Astrocyte (in vitro differentiated cells and primary cell): ENCODE data around the gene MAN1C1. TPM values are rescaled to one million over a fixed set of nuclear protein-coding genes. Genes with fewer than 3 reads are reported as not detected.

Experiments
- DNase-seq: peaks from one replicate; pipeline ENCODE4 v3.0.0-alpha.2; 2010; ENCODE audit warnings: low read depth
- FAIRE-seq: peaks from 2 replicates; lab custom pipeline; 2011; peaks lifted over from hg19 to GRCh38; lab: Jason Lieb, UNC
- H2AFZ ChIP-seq: 2 replicates; pipeline ENCODE4 v1.6.0; 2012; ENCODE audit warnings: low read depth, low read length, inconsistent platforms
- H3K27ac ChIP-seq: 2 replicates; pipeline ENCODE4 v1.5.1; 2011; ENCODE audit warnings: low read depth, low read length, inconsistent platforms
- H3K27me3 ChIP-seq: 2 replicates; pipeline ENCODE4 v1.6.0; 2011; ENCODE audit warnings: low read length, inconsistent platforms; ENCODE audit not compliant: insufficient read depth
- H3K36me3 ChIP-seq: 2 replicates; pipeline ENCODE4 v1.5.1; 2011; ENCODE audit warnings: low read length, inconsistent platforms; ENCODE audit not compliant: insufficient read depth
- H3K4me1 ChIP-seq: 2 replicates; pipeline ENCODE4 v1.5.1; 2011; ENCODE audit warnings: low read length, inconsistent platforms; ENCODE audit not compliant: insufficient read depth
- H3K4me2 ChIP-seq: 2 replicates; pipeline ENCODE4 v1.6.0; 2012; ENCODE audit warnings: low read length, inconsistent platforms
- H3K4me3 ChIP-seq: 2 replicates; pipeline ENCODE4 v1.5.1; 2011; ENCODE audit warnings: low read depth, mild to moderate bottlenecking, low read length, inconsistent platforms; ENCODE audit not compliant: insufficient read depth
- H3K79me2 ChIP-seq: 2 replicates; pipeline ENCODE4 v1.6.0; 2012; ENCODE audit warnings: mild to moderate bottlenecking, low read length, inconsistent platforms; ENCODE audit not compliant: insufficient read depth
- H3K9ac ChIP-seq: 2 replicates; pipeline ENCODE4 v1.6.0; 2012; ENCODE audit warnings: mild to moderate bottlenecking, low read length, inconsistent platforms
- H3K9me3 ChIP-seq: 2 replicates; pipeline ENCODE4 v1.5.1; 2012; ENCODE audit warnings: low read depth, mild to moderate bottlenecking, low read length, inconsistent platforms; ENCODE audit not compliant: insufficient read depth
- H4K20me1 ChIP-seq: 2 replicates; pipeline ENCODE4 v1.6.0; 2012; ENCODE audit warnings: low read length, inconsistent platforms; ENCODE audit not compliant: insufficient read depth
- H3K27ac Mint-ChIP-seq: one replicate; pipeline ENCODE4 v1.8.0; 2021; ENCODE audit warnings: mild to moderate bottlenecking, mixed read lengths; ENCODE audit not compliant: unreplicated experiment
- H3K27me3 Mint-ChIP-seq: one replicate; pipeline ENCODE4 v1.8.0; 2021; ENCODE audit warnings: low read depth, mixed read lengths; ENCODE audit not compliant: unreplicated experiment
- H3K36me3 Mint-ChIP-seq: one replicate; pipeline ENCODE4 v1.8.0; 2021; ENCODE audit warnings: low read depth, mixed read lengths; ENCODE audit not compliant: unreplicated experiment
- H3K4me1 Mint-ChIP-seq: one replicate; pipeline ENCODE4 v1.8.0; 2021; ENCODE audit warnings: low read depth, mixed read lengths; ENCODE audit not compliant: unreplicated experiment
- H3K4me3 Mint-ChIP-seq: one replicate; pipeline ENCODE4 v1.8.0; 2021; ENCODE audit warnings: mild to moderate bottlenecking, moderate library complexity, mixed read lengths; ENCODE audit not compliant: unreplicated experiment
- H3K9me3 Mint-ChIP-seq: one replicate; pipeline ENCODE4 v1.8.0; 2021; ENCODE audit warnings: mild to moderate bottlenecking, mixed read lengths; ENCODE audit not compliant: unreplicated experiment
- EZH2 ChIP-seq: IDR thresholded peaks from 2 replicates; pipeline ENCODE4 v1.6.1; 2012; ENCODE audit warnings: mild to moderate bottlenecking, low read length, inconsistent platforms; ENCODE audit not compliant: insufficient read depth
- total RNA-seq: library from RNA; stranded (reverse); gene quantifications from 2 replicates; pipeline ENCODE4 v1.2.1, GENCODE V29; 2021
- TF ChIP-seq, protein P1 (sequence below): IDR thresholded peaks from 2 replicates; pipeline ENCODE4 v1.5.1; 2011; ENCODE audit warnings: low read depth, mild to moderate bottlenecking, inconsistent platforms, low read length, moderate library complexity; ENCODE audit not compliant: insufficient read depth

Gene MAN1C1
- total RNA-seq, 1 donor from 2014 or later, result 0.86 TPM

DNA sequence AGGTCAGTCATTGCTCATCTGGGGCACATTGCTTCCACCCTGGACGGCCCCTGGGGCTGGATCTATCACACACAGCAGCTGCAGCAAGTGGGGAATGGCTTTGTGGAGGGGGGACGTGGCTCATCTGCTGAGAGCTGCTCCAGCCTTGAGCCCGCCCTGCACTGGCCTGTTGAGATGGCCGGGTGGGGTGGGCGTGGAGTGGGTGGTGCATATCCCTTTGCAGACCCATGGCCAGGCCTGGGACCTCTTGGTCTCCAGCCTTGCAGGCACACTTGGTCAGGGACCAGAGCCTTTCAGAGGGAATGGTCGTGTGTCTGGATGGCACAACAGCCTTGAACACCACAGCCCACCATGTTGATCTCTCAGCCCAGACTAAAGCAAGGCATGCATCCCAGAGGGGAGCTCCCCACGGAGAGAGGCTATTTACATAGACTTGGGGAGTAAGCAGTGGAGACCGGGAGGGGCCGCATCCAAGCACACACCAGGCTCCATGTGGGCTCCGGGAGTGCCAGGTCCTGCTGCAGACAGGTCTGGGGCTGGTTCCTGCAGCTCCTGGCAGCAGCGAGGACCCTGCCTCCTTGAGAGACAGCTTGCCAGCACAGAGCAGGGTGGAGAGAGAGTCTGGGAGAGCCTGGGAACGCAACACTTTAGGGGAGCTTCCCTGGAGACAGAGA lies 130.6 kb downstream of the MAN1C1 start:
- Histone ChIP-seq H3K4me1 (no peaks in the 10 kb centered on the region), H3K79me2 (no peaks in the 10 kb centered on the region), H3K27me3 (peaks cover 11% of the 10 kb centered on the region), H3K36me3 (no peaks in the 10 kb centered on the region), H3K9me3 (no peaks in the 10 kb centered on the region), H3K9ac (no peak overlapping the region), H4K20me1 (no peaks in the 10 kb centered on the region), H2AFZ (no peak overlapping the region), H3K27ac (no peak overlapping the region), H3K4me2 (no peak overlapping the region), H3K4me3 (no peak overlapping the region)
- H3K4me3 Mint-ChIP-seq, result no peak overlapping the region
- H3K27ac Mint-ChIP-seq, result no peak overlapping the region
- peaks cover 55% of the 10 kb centered on the region for H3K27me3 Mint-ChIP-seq
- TF ChIP-seq, protein P1, sequence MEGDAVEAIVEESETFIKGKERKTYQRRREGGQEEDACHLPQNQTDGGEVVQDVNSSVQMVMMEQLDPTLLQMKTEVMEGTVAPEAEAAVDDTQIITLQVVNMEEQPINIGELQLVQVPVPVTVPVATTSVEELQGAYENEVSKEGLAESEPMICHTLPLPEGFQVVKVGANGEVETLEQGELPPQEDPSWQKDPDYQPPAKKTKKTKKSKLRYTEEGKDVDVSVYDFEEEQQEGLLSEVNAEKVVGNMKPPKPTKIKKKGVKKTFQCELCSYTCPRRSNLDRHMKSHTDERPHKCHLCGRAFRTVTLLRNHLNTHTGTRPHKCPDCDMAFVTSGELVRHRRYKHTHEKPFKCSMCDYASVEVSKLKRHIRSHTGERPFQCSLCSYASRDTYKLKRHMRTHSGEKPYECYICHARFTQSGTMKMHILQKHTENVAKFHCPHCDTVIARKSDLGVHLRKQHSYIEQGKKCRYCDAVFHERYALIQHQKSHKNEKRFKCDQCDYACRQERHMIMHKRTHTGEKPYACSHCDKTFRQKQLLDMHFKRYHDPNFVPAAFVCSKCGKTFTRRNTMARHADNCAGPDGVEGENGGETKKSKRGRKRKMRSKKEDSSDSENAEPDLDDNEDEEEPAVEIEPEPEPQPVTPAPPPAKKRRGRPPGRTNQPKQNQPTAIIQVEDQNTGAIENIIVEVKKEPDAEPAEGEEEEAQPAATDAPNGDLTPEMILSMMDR, result no peak
- TF ChIP-seq EZH2, result no peak
- H3K36me3 Mint-ChIP-seq, result no peaks in the 10 kb centered on the region
- no peaks in the 10 kb centered on the region for H3K4me1 Mint-ChIP-seq
- DNase-seq (no peak), FAIRE-seq (no peak)
- peaks cover 7% of the 10 kb centered on the region for H3K9me3 Mint-ChIP-seq

DNA sequence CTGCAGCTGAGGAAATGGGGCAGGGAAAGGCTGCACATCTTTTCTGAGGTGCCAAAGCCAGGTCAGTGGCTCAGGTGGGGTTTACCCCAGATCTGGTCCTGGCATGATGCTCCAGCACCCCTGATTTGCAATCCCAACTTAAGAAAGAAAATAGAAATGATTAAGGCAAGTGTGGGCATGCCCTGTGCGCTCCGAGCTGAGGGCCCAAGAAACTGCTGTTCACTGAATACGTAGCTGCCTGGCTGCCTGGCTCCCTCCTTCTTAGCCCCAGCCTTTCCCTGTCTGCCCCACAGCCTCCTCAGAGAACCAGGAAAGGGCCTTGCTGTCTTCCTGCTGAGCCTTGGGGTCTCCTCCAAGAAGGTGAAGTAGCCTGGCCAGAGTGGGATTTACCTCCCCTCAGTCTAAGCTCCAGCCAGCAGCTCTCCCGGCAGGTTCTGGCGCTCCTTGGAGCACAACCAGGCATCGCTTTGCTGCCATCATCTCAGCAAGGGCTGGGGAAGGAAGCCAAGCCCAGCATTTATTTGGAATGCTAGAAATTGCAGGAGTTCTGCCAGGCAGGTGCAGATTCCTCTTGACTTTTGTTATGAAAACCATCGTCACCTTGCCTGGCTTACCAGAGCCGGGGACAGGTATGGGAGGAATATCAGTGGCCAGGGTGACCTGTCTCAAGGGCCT lies 132.1 kb downstream of the MAN1C1 start:
- Histone ChIP-seq H3K4me3 (no peak overlapping the region), H2AFZ (peak overlapping the region; percentile 34), H3K36me3 (no peaks in the 10 kb centered on the region), H3K9me3 (no peaks in the 10 kb centered on the region), H3K27me3 (peaks cover 8% of the 10 kb centered on the region), H3K4me1 (no peaks in the 10 kb centered on the region), H3K4me2 (no peak overlapping the region), H4K20me1 (no peaks in the 10 kb centered on the region), H3K9ac (no peak overlapping the region), H3K79me2 (no peaks in the 10 kb centered on the region), H3K27ac (no peak overlapping the region)
- peaks cover 9% of the 10 kb centered on the region for H3K9me3 Mint-ChIP-seq
- DNase-seq, result no peak
- H3K27me3 Mint-ChIP-seq, result peaks cover 55% of the 10 kb centered on the region
- H3K4me1 Mint-ChIP-seq, result no peaks in the 10 kb centered on the region
- H3K4me3 Mint-ChIP-seq, result no peak overlapping the region
- TF ChIP-seq, protein P1, result no peak
- no peak for TF ChIP-seq EZH2
- peak overlapping the region; percentile 53 for H3K27ac Mint-ChIP-seq
- no peaks in the 10 kb centered on the region for H3K36me3 Mint-ChIP-seq
- no peak for FAIRE-seq
